Measurements from ENCODE around the gene C1orf35. TPM values are rescaled to one million over a fixed set of nuclear protein-coding genes. Genes with fewer than 3 reads are reported as not detected.

The C1orf35 gene
- total and polyA plus RNA-seq, 9 of the 15 experiments (the other 6 are each of a cell fraction or from before 2014, with no cell fraction given) = 3.2 to 48.7 (median 12.5) TPM

DNA sequence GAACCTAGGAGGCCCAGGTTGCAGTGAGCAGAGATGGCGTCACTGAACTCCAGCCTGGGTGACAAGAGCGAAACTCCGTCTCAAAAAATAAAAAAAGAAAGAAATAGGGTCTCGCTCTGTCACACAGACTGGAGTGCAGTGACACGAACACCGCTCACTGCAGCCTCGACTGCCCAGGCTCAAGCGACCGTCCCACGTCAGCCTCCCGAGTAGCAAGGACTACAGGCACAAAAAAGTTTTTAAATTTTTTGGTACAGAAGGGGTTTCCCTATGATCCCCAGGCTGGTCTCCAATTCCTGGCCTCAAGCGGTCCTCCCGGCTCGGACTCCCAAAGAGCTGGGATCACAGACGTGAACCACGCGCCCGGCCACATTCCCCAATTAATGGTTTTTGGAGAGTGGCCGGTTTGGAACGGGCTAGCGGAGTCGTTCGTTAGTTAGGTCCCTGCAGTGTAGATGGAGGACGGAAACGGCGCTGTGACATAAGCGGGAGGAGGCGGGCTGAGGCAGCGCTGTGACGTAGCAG lies 36.3 kb upstream of the C1orf35 start (continued):
- TF ChIP-seq, protein P1, sequence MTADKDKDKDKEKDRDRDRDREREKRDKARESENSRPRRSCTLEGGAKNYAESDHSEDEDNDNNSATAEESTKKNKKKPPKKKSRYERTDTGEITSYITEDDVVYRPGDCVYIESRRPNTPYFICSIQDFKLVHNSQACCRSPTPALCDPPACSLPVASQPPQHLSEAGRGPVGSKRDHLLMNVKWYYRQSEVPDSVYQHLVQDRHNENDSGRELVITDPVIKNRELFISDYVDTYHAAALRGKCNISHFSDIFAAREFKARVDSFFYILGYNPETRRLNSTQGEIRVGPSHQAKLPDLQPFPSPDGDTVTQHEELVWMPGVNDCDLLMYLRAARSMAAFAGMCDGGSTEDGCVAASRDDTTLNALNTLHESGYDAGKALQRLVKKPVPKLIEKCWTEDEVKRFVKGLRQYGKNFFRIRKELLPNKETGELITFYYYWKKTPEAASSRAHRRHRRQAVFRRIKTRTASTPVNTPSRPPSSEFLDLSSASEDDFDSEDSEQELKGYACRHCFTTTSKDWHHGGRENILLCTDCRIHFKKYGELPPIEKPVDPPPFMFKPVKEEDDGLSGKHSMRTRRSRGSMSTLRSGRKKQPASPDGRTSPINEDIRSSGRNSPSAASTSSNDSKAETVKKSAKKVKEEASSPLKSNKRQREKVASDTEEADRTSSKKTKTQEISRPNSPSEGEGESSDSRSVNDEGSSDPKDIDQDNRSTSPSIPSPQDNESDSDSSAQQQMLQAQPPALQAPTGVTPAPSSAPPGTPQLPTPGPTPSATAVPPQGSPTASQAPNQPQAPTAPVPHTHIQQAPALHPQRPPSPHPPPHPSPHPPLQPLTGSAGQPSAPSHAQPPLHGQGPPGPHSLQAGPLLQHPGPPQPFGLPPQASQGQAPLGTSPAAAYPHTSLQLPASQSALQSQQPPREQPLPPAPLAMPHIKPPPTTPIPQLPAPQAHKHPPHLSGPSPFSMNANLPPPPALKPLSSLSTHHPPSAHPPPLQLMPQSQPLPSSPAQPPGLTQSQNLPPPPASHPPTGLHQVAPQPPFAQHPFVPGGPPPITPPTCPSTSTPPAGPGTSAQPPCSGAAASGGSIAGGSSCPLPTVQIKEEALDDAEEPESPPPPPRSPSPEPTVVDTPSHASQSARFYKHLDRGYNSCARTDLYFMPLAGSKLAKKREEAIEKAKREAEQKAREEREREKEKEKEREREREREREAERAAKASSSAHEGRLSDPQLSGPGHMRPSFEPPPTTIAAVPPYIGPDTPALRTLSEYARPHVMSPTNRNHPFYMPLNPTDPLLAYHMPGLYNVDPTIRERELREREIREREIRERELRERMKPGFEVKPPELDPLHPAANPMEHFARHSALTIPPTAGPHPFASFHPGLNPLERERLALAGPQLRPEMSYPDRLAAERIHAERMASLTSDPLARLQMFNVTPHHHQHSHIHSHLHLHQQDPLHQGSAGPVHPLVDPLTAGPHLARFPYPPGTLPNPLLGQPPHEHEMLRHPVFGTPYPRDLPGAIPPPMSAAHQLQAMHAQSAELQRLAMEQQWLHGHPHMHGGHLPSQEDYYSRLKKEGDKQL (CRISPR knock-in tag; IDR thresholded peaks at IDR 0.05; ENCODE audit: borderline replicate concordance) = no peak
- TF ChIP-seq KDM4B (IDR thresholded peaks at IDR 0.05; ENCODE audit: borderline replicate concordance in 2 of 2, low read depth in 1 of 2) = no peak
- no peak for TF ChIP-seq KLF10 (CRISPR knock-in tag; IDR thresholded peaks at IDR 0.05)
- TF ChIP-seq PTTG1 (tag; IDR thresholded peaks at IDR 0.05; ENCODE audit: low read depth) = no peak
- no peak for TF ChIP-seq NCOA6 (IDR thresholded peaks at IDR 0.05)
- no peak for TF ChIP-seq SNIP1 (IDR thresholded peaks at IDR 0.05; ENCODE audit: low read depth)
- no peak for TF ChIP-seq HCFC1 (IDR thresholded peaks at IDR 0.05; ENCODE audit: low read depth, low read length)
- no peak for TF ChIP-seq YBX1 (IDR thresholded peaks at IDR 0.05)
- TF ChIP-seq EP400 (IDR thresholded peaks at IDR 0.05) = no peak; the same call in 1 of the 2 replicates
- TF ChIP-seq NFE2L1 (tag; IDR thresholded peaks at IDR 0.05; ENCODE audit: borderline replicate concordance, low read depth) = no peak
- no peak for TF ChIP-seq ZBTB8A (IDR thresholded peaks at IDR 0.05; ENCODE audit: partially characterized antibody)
- TF ChIP-seq ARNT (IDR thresholded peaks at IDR 0.05) = no peak
- 0 out of 2 replicates have a peak, but pooled peaks have one; percentile 10 for TF ChIP-seq LARP7 (IDR thresholded peaks at IDR 0.05)
- no peak for TF ChIP-seq PCBP2 (IDR thresholded peaks at IDR 0.05; ENCODE audit: low read depth, low read length, poor library complexity, severe bottlenecking)
- no peak for TF ChIP-seq SMAD4 (CRISPR knock-in tag; conservative IDR thresholded peaks at IDR 0.05)
- TF ChIP-seq JUN (IDR thresholded peaks at IDR 0.05; ENCODE audit: borderline replicate concordance, low read depth, low read length) = peak; percentile 23; the same call in 1 of the 2 replicates
- TF ChIP-seq JUN (CRISPR knock-in tag; IDR thresholded peaks at IDR 0.05; ENCODE audit: borderline replicate concordance) = no peak
- peak; percentile 74; the same call in 1 of the 2 replicates for TF ChIP-seq ZNF212 (CRISPR knock-in tag; IDR thresholded peaks at IDR 0.05)
- TF ChIP-seq L3MBTL2 (IDR thresholded peaks at IDR 0.05) = no peak; the same call in 1 of the 2 replicates
- TF ChIP-seq NRF1 (conservative IDR thresholded peaks at IDR 0.05 in 1 of 2, IDR thresholded peaks at IDR 0.05 in 1 of 2) = no peak
- peak; percentile 84 for TF ChIP-seq POLR2H (tag; IDR thresholded peaks at IDR 0.05; ENCODE audit: low read depth)
- no peak for TF ChIP-seq MBD2 (IDR thresholded peaks at IDR 0.05; ENCODE audit: borderline replicate concordance, low read depth)
- TF ChIP-seq E2F1 (CRISPR knock-in tag; IDR thresholded peaks at IDR 0.05) = no peak
- TF ChIP-seq ZNF766 (CRISPR knock-in tag; conservative IDR thresholded peaks at IDR 0.05) = no peak
